Left ventricle myocardium inferior (tissue), 1 donor: ENCODE measurements around the gene ZNF530. TPM values are rescaled to one million over a fixed set of nuclear protein-coding genes. Genes with fewer than 3 reads are reported as not detected.

Experiments
- DNase-seq: peaks from one replicate; pipeline ENCODE4 v3.0.0-alpha.2; 2020
- H3K27ac ChIP-seq: fragments of 200-600 bp; replicated peaks from 2 replicates; pipeline ENCODE4 v1.8.0; 2021
- H3K27me3 ChIP-seq: fragments of 200-600 bp; 2 replicates; pipeline ENCODE4 v1.8.0; 2021; ENCODE audit warnings: low read depth
- H3K36me3 ChIP-seq: fragments of 200-600 bp; 2 replicates; pipeline ENCODE4 v1.8.0; 2021
- H3K4me1 ChIP-seq: fragments of 200-600 bp; 2 replicates; pipeline ENCODE4 v1.8.0; 2021
- H3K4me3 ChIP-seq: fragments of 200-600 bp; 2 replicates; pipeline ENCODE4 v1.8.0; 2021; ENCODE audit warnings: mild to moderate bottlenecking, moderate library complexity
- H3K9me3 ChIP-seq: fragments of 200-600 bp; replicated peaks from 2 replicates; pipeline ENCODE4 v1.8.0; 2021
- CTCF ChIP-seq: fragments of 200-600 bp; IDR thresholded peaks from 2 replicates; pipeline ENCODE4 v1.8.0; 2021; ENCODE audit warnings: antibody characterized with exemption, mild to moderate bottlenecking, borderline replicate concordance
- intact Hi-C: fragments of 100-400 bp; cut with micrococcal nuclease; formaldehyde crosslinking; loops from one replicate; pipeline ENCODE4 v1.11.0; 2022
- total RNA-seq: library from RNA; stranded (reverse); fragmentation: NEBNext Ultra II Directional; extraction: Animal tissue kit (Norgen Biotek cat#: 25700); gene quantifications from one replicate; pipeline ENCODE4 v1.2.1, GENCODE V29; 2021
- donor health status: DM: no; HTN: yes; CAD: no; lungs with severe emphysema.

Gene ZNF530
- total RNA-seq, 1 donor from 2014 or later: 4.7 TPM

DNA sequence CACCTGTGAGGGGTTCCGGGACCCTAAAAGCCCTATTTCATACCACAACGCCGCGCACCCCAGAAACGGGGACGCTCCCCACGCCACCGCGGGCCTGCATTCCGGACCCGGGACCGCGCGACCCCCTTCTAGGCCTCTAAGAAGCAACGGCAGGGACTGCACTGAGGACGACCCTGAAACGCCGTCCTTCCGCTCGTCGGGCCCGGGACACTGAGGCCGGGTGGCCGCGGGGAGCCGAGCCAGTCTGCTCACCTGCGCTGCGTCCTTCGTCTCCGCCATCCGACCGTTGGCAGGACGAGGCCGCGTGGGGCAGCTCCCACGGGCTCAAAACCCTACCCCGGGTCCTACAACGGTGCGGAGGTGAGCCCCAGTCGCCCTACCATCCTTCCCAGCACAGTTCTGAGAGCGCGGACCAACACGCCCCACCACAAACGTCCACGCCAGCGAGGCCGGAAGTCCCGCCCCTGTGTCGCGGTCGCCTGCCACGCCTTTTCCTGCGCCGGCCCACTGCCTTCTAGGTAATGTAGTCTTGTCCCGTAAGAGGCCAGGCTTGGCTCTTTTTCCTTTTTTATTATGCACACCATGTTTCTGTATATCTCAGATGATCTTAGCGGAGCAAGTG, 40.2 kb upstream of the ZNF530 start, which contains the start of gene ZNF550:
Gene ZNF550 (minus strand): TSS at position 460 of the 622 bp plus-strand sequence. CDS start 181 bp downstream, at position 279.
- intact Hi-C loops: no loop called here
- peaks cover 36% of the 10 kb centered on the region for H3K9me3 ChIP-seq
- no peak for TF ChIP-seq CTCF

GRCh38 chr19:57560049-57560491, 39.6 kb upstream of the ZNF530 start:
- no peak for TF ChIP-seq CTCF
- H3K27ac ChIP-seq: peak overlapping the region; percentile 88
- H3K9me3 ChIP-seq: peaks cover 36% of the 10 kb centered on the region
- peak overlapping the region; percentile 100 for H3K4me3 ChIP-seq
- intact Hi-C loops: no loop called here
- peak; percentile 51 for DNase-seq
- H3K27me3 ChIP-seq: no peaks in the 10 kb centered on the region
- peaks cover 15% of the 10 kb centered on the region for H3K36me3 ChIP-seq
- peaks cover 40% of the 10 kb centered on the region for H3K4me1 ChIP-seq

More for the DNA sequence above, 40.2 kb upstream of the ZNF530 start, which contains the start of gene ZNF550:
- DNase-seq: peak; percentile 92
- peak within 1 kb of the TSS; percentile 88 for H3K27ac ChIP-seq
- peaks cover 40% of the 10 kb centered on the region for H3K4me1 ChIP-seq
- H3K4me3 ChIP-seq: peak within 1 kb of the TSS; percentile 100
- H3K27me3 ChIP-seq: no peaks in the 10 kb centered on the region
- peaks cover 20% of the 10 kb centered on the region for H3K36me3 ChIP-seq

DNA sequence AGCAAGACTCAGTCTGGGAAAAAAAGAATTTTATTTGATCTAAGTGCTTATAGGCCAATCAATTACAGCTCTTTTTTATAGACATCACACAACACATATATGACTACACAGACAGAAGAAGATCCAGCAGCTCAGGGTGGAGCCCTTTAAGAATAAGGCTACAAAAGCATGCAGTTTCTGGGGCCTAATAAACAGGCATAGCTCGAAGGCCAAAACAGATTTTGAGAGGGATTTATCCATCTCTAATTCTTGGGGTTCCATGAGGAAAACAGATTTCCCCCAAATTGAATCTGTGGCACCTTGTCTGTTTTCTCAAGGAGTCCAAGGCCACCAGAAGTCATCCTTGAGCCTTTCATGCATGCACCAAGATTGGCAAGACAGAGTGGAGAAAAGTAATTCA, 36.1 kb upstream of the ZNF530 start:
- Histone ChIP-seq H3K4me1 (peaks cover 23% of the 10 kb centered on the region), H3K27ac (no peak overlapping the region), H3K27me3 (no peaks in the 10 kb centered on the region), H3K4me3 (no peak overlapping the region), H3K9me3 (peaks cover 61% of the 10 kb centered on the region), H3K36me3 (peaks cover 14% of the 10 kb centered on the region)
- intact Hi-C loops: no loop called here
- no peak for DNase-seq
- TF ChIP-seq CTCF: no peak

- Histone ChIP-seq H3K27ac (no peak overlapping the region), H3K4me3 (no peak overlapping the region), H3K36me3 (peaks cover 32% of the 10 kb centered on the region), H3K9me3 (peaks cover 92% of the 10 kb centered on the region), H3K27me3 (no peaks in the 10 kb centered on the region), H3K4me1 (no peaks in the 10 kb centered on the region)
- intact Hi-C loops: no loop called here
- TF ChIP-seq CTCF: no peak
- no peak for DNase-seq
Measured at GRCh38 chr19:57566396-57567265, 33.1 kb upstream of the ZNF530 start.

DNA sequence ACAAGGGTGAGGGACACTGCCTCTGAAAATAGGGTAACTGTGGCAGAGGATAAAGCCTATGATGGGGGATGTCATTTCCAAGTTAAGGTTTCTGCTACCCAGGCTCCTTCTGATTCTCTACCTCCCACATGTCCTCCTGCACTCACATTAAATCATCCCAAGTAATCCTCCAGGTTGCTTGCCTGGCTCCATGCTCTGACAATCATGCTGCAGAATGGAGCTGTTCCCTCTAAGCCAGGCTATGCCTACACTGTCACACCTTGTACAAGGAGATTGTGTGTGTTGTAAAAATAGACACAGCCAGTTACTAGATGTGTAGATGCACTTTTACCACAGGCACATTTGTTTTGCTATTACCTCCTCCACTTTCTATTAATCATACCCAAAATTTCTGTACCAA, 29.0 kb upstream of the ZNF530 start:
- Histone ChIP-seq H3K27me3 (no peaks in the 10 kb centered on the region), H3K4me3 (no peak overlapping the region), H3K27ac (no peak overlapping the region), H3K4me1 (no peaks in the 10 kb centered on the region), H3K9me3 (peaks cover 100% of the 10 kb centered on the region), H3K36me3 (peaks cover 71% of the 10 kb centered on the region)
- TF ChIP-seq CTCF: no peak
- no peak for DNase-seq
- intact Hi-C loops: no loop called here
